GM19023 (cell line): ENCODE data around the gene UGDH.
"Not testable (repeated sequence)": the region's sequence is repeated elsewhere in the genome, so short reads cannot be mapped to it uniquely, and the experiment has no call there.

Experiments used
- ATAC-seq: cut with Tn5 transposase; IDR thresholded peaks from one replicate; pipeline ENCODE4 v1.9.1; 2021; ENCODE audit warnings: mild to moderate bottlenecking, moderate library complexity; ENCODE audit not compliant: unreplicated experiment

Gene UGDH

DNA sequence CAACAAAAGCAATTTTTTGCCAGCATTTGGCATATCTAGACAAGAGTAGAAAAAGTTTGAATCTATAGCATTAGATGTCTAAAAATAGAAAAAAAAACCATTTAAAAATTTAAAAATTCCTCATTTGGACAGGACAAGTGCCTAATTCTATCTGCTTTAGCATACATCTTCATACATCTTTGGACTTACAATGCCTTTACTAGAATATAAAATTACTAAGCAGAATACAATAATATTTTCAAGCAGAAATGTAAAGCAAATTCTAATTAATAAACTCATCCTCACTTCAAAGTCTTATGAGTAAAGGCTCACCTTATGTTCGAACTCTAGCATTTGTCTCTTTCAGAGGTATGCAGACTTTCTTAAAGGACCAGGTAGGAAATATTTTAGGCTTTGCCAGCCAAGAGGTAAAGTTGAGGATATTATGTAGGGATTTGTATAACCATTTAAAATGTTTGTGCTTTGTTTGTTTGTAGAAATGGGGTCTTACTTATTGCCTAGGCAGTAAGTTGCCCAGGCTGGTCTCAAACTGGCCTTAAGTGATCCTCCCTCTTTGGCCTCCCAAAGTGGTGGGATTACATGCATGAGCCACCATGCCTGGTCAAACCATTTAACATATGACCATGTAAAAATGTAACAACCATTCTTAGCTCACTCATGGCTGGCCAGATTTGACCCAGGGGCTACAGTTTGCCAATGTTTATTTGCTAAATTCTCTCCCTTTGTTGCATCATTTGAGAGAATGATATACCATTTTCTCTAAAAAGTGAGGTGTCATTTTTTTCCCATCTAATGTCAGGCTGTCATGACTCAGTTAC, 29.1 kb downstream of the UGDH start:
- ATAC-seq = no peak

- no peak for ATAC-seq
Observed at GRCh38 chr4:39495446-39496213, 31.6 kb downstream of the UGDH start.

DNA sequence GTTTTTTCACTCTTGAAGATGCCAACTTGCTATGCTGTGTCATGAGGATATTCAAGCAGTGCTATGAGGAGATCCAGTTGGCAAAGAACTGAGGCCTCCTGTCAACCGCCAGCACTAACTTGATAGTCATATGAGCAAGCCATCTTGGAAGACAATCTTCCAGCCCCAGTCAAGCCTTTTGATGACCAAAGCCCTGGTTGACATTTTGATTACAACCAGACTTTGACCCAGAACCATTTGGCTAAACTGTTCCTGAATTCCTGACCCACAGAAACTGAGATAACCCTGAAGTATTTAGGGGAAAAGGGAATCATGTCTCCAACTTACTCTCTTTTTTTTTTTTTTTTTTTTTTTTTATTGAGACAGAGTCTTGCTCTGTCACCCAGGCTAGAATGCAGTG, 32.9 kb downstream of the UGDH start:
- no peak for ATAC-seq

DNA sequence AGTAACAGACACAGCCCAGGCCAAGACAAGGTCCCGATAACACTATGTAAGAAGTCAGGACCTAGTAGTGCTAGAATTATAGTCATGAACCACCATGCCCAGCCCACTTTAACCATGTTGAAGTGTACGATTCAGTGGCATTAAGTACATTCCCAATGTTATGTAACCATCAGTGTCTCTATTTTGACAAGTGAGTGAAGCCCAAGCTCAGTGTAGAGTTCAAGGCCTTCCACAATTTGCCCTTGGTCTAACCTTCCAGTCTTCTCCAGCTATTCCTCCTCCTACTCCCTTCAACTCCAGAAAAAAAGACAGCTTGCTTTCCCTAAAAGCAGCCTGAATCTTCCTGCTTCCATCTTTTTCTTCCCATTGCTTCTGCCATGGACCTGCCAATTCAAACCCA, 36.9 kb downstream of the UGDH start:
- no peak for ATAC-seq

- ATAC-seq = no peak
Observed at GRCh38 chr4:39486221-39486804, 40.9 kb downstream of the UGDH start.

DNA sequence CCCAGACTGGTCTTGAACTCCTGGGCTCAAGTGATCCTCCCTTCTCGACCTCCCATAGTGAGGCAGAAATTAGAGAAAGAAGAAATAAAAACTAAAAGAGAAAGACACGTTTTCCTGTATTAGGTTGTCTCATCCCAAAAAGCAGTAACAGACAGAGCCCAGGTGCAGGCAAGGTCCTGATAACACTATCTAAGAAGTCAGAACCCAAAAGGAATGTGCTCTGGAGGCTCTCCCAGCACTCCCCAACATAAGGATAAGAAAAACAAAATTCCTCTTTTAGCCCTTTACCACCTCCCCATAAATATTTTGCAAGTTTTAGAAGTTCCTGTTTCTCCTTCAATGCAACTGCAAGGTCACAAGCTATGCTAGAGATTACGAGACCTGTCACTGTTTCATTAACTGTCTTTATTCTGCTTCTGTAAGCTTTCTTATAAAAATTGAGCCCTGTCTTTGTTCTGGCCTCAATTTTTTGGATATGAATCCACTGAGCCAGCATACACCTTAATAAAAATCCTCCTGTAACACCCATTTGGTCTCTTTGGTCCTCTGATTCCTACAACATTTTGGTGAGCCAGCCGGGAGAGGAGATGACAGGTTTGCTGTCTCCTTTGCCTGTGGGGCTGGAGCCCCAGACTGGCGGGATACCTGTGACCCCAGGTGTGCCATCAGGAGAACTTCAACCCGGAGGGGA, 42.5 kb downstream of the UGDH start:
- no peak for ATAC-seq

DNA sequence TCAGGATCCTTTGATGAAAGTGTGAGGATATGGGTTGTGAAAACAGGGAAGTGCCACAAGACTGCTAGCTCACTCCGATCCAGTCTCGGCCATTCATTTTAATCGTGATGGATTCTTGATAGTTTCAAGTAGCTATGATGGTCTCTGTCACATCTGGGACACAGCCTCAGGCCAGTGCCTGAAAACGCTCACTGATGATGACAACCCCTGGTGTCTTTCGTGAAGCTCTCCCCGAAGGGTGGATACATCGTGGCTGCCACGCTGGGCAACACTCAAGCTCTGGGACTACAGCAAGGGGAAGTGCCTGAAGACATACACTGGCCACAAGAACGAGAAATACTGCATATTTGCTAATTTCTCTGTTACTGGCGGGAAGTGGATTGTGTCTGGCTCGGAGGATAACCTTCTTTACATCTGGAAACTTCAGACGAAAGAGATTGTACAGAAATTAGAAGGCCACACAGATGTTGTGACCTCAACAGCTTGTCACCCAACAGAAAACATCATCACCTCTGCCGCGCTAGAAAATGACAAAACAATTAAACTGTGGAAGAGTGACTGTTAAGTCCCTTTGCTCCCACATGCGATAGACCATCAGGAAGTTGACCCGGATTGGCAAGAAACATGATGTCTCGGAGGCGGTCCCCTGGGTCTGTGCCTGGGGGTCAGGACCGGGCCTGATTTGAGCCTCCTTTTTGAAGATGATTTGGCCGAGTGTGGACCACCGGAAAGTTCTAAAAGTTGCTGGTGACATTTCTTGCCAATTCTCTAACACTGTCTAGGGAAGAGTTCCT, 46.1 kb downstream of the UGDH start:
- no peak for ATAC-seq

- ATAC-seq = no peak
Observed at GRCh38 chr4:39480251-39480650, 47.0 kb downstream of the UGDH start.

DNA sequence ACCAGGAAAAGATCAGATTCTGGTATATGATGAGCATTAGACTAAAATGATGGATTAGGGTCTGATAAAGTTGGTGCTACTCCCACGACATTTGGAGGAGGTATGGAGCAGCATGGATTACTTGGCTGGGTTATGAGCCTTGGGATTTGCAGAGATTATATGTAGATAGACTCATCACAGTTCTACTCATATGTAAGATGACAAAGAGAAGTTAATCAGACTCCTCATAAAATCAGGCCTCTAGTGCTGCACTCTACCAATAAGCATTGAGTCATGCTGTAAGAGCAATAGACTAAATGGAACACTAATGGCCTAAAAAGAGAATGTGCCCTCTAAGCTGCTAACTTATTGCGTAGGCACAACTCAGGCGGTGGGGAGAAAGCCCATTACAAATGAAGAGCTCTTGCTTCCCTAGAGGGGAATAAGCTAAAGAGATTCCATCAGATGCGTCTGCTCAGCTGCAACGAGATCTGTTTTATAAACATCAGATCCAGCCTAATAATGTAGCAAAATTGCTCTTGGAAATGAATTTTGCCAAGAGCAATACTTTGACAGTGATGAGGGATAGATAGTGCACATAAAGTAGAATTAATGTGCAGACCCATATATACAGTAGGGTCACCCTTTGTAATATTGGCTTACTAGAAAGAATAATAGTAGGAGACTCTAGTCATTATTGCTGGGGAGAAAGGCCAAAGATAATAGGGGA, 50.9 kb downstream of the UGDH start:
- ATAC-seq = no peak

DNA sequence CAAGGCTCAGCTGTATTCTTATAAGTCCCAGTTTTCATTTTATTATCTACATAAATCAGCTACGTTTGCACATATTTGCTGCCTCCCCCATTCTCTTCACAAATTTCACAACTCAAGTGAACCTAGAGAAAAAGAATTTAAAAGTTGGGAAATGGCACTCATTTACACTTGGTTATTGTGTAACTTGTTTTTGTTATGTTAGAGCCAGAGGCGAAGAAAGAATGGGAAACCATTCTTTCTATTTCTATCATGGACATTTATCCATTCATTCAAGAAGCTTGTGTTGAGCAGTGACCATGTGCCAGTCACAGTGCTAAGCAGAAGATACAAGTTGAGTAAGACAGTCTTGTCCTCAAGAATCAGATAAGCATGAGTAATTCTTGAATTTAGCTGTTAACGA, 54.8 kb downstream of the UGDH start:
- ATAC-seq = no peak

DNA sequence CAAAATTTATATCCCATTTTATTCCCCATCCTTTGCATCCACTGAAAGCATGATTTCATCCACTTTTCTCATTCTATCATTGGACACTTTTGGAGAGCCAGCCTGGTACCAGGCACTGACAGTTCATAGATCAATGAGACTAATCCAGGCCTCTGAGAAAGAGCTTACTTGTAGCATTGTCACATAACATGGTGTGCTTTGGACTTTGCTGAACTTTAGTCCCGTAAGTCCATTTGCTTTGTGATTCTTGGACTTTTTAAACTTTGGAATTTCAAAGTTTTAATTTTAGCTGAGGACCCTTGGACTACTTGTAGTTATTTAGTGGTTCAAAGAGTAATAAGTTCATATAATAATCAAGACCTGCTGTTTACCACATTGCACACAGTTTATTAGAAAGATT, 56.8 kb downstream of the UGDH start:
- no peak for ATAC-seq

DNA sequence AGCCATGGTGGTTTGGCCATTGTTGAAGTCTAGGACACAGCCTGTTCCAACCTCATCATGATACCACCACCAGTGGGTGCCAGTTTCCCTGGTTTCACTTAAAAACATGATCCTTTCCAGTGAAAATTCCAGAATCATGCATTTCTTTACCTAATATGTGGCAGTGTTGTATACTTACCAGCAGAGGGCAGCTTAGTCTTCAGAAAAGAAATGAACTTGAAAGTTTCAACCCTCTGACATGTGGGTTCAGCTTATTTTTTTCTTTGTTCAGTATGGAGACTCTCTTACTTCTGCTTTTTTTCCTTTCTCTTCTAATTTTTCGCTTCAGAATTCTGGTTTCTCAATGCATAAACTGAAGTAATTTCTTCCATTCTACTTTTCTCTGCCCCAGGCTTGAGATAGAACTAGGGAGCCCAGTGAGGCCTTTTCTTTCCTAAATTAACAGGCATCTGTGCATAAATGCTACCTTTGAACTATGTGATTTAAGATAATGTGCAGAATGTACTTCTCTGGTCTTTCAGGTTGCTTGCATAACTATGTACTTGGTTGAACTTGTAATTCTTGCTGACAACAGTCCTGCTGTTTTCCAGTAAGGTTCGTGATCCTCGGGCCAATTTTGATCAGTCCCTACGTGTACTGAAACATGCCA, 57.7 kb downstream of the UGDH start:
- ATAC-seq = peak; percentile 79

DNA sequence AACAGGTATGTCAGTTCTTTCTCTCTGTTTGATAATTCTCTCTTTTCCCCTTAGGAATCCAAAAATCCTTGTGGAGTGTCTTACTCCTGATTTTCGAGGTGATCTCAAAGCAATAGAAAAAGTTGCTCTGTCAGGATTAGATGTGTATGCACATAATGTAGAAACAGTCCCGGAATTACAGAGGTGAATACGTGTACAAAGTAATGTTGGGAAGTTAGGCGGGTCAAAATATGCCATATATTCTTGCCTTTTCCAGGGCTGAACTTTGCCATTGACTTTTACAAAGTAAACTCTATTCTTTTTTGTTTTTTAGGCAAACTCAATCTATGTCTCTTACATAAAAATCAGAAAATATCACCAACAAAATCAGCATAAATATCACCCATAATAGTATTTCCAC, 59.8 kb downstream of the UGDH start:
- ATAC-seq = no peak

GRCh38 chr4:39466747-39467146, 60.5 kb downstream of the UGDH start:
- ATAC-seq = no peak

GRCh38 chr4:39464886-39465501, 62.2 kb downstream of the UGDH start:
- no peak for ATAC-seq

DNA sequence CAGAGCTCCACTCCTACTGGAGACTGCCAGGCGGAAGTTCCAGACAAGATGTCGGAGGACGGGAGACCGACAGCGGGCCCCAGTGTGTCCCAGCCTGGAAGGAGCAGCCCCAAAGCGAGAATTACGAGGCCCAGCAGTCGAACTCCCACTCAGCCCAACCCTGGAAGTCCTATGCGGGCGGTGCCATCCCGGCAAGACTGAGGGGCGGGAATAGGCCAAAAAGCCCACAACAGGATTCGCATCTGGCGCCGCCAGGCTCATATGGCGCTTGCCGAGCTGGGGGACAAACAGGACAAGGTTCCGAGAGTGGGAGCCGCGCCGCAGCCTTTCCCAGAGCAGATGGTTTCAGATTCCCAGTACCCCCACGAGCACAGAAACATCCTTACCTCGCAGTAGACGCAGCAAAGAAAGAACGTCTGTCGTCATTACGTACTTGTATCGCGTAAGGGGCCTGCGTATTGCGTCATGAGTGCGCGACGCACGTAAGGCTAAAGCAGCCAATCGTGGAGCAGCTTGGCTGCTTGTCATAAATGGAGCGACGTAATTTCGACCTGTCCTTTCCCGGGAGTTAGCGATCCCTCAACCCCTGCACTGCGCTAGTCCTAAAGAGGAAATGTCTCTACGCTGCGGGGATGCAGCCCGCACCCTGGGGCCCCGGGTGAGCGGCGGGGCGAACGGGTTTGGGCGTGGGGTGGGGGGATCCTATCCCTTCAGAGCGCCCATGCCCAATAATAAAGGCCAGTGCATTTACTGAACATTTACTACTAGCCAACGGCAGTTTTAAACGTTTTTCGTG, 68.5 kb downstream of the UGDH start, which contains the start of the genes LIAS and RPL9:
LIAS (plus strand) TSS at position 552 of the 796 bp plus-strand sequence; CDS start at position 614, 62 bp downstream.
RPL9 (minus strand) TSS at position 418 of the 796 bp plus-strand sequence. CDS start 483 bp downstream, outside the sequence.
- ATAC-seq = peak; percentile 90

DNA sequence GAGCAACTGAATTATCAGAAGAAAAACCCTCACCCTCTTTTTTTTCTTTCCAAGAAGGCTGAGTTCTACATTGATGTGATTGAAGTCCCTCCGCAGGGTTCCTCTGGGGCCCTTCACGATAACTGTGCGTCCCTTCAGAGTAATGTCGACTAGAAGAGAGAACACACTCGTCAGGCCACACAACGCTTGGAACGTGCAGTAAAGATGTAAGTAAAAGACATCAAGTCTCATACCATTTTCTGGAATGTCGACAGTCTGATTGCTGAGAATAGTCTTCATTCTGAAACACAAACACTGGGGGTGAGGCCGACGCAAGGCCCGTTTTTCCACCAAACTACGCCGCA, 69.1 kb downstream of the UGDH start:
- not testable (repeated sequence) for ATAC-seq
